ENCODE measurements around the gene TMEM237. TPM values are rescaled to one million over a fixed set of nuclear protein-coding genes. Genes with fewer than 3 reads are reported as not detected.

Gene TMEM237
- polyA plus RNA-seq, 1 experiment = 51.5 TPM

DNA sequence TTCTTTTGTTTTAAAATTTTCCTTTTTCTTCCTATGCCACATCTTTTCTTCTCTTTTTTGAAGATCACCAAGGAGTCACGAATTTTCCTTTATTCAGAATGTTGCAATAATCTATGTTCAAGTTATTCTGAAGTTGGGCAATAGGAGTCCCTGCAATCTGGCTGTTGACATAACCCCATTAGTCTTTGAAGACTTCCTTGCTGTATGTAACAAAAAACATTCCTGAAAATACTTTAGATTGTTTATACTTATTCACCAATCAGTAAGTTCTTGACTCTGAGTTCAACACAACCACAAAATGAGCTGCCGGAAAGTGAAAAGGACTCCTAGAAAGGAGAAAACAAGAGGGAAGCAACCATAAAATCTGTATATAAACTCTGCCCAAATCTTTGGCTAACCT lies 62.8 kb downstream of the TMEM237 start:
- POLR2A ChIA-PET = no interaction called here

DNA sequence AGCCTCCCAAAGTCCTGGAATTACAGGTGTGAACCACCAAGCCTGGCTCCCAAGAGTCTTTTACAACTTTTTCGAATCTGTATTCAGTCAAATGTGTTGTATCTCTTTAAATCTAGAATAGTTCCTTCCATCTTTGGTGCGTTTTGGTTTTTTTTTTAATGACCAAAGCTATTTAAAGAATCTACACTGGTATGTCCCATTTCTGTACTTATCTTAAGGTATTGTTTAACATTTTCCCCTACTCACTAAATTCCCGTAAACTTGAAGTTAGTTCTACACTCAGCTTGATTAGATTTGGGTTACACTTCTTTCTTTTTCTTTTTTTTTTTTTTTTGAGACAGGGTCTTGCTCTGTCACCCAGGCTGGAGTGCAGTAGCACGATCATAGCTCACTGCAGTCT lies 63.8 kb downstream of the TMEM237 start:
- no peak overlapping the region for H3K4me3 ChIP-seq (ENCODE audit: low read depth, low read length)
- CTCF ChIA-PET = interaction anchor here (0.7 kb wide), 1 partner anchor 64 kb away, joined by 5 read pairs; the partner anchor contains the start of gene TMEM237
- no peaks in the 10 kb centered on the region for H3K27me3 ChIP-seq (ENCODE audit: control insufficient read depth, insufficient read depth, low read length)
- TF ChIP-seq, protein P1, sequence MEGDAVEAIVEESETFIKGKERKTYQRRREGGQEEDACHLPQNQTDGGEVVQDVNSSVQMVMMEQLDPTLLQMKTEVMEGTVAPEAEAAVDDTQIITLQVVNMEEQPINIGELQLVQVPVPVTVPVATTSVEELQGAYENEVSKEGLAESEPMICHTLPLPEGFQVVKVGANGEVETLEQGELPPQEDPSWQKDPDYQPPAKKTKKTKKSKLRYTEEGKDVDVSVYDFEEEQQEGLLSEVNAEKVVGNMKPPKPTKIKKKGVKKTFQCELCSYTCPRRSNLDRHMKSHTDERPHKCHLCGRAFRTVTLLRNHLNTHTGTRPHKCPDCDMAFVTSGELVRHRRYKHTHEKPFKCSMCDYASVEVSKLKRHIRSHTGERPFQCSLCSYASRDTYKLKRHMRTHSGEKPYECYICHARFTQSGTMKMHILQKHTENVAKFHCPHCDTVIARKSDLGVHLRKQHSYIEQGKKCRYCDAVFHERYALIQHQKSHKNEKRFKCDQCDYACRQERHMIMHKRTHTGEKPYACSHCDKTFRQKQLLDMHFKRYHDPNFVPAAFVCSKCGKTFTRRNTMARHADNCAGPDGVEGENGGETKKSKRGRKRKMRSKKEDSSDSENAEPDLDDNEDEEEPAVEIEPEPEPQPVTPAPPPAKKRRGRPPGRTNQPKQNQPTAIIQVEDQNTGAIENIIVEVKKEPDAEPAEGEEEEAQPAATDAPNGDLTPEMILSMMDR (IDR thresholded peaks at IDR 0.05; ENCODE audit: low read depth, low read length) = no peak
- POLR2A ChIA-PET = interaction anchor here (0.7 kb wide), 1 partner anchor 575 kb away, joined by 4 read pairs; no protein-coding TSS in a partner anchor
- H3K9me3 ChIP-seq (ENCODE audit: control insufficient read depth, insufficient read depth, low read length) = no peaks in the 10 kb centered on the region
- peak overlapping the region; percentile 21 for H3K27ac ChIP-seq (ENCODE audit: low read depth, low read length)
- no peak for DNase-seq (ENCODE audit: low read depth, low spot score)

More for the DNA sequence above, 62.8 kb downstream of the TMEM237 start:
- Histone ChIP-seq H3K27ac (ENCODE audit: low read depth, low read length) (no peak overlapping the region), H3K27me3 (ENCODE audit: control insufficient read depth, insufficient read depth, low read length) (no peaks in the 10 kb centered on the region), H3K9me3 (ENCODE audit: control insufficient read depth, insufficient read depth, low read length) (no peaks in the 10 kb centered on the region), H3K4me3 (ENCODE audit: low read depth, low read length) (no peak overlapping the region)
- peak; percentile 66 for DNase-seq (ENCODE audit: low read depth, low spot score)
- CTCF ChIA-PET = no interaction called here
- TF ChIP-seq, protein P1 (IDR thresholded peaks at IDR 0.05; ENCODE audit: low read depth, low read length) = no peak

DNA sequence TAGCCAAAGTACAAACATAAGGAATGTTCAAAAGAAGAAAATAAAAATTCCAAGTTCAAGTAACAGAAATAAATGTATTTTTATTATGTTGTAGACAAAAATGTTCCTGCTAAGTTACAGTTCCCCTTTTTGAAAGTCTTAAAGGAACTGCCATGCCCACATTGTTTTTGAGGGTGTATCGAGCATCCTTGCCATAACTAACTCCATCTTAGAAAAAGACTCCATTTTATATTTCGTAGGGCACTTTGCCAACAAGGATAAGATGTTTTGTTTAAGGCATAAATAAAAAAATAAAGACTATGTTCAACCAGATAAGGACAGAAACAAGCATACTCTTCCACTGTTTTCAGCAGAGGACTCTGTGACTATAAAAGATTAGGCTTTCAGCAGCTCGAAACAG lies 67.3 kb downstream of the TMEM237 start:
- CTCF ChIA-PET = no interaction called here
- Histone ChIP-seq H3K4me3 (ENCODE audit: low read depth, low read length) (no peak overlapping the region), H3K27ac (ENCODE audit: low read depth, low read length) (no peak overlapping the region), H3K27me3 (ENCODE audit: control insufficient read depth, insufficient read depth, low read length) (no peaks in the 10 kb centered on the region), H3K9me3 (ENCODE audit: control insufficient read depth, insufficient read depth, low read length) (no peaks in the 10 kb centered on the region)
- POLR2A ChIA-PET = no interaction called here
- TF ChIP-seq, protein P1 (IDR thresholded peaks at IDR 0.05; ENCODE audit: low read depth, low read length) = no peak
- DNase-seq (ENCODE audit: low read depth, low spot score) = no peak

DNA sequence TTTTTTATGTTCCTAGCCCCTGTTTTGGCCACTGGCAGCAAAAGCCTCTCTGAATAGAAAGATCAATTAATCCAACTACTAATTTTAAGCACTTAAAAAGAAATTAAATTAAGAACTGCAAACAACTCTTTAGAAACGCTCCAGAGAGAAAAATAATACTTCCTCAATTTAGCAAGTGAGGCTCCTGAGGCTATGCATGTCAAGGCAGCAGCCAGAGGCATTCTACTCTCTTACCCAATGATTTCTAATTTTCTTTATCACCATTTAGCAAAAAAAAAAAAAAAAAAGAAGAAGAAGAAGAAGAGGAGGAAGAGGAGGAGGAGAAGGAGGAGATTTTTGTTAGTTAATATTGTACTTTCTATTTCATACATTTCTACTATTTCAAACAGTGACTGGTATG lies 68.5 kb downstream of the TMEM237 start:
- no peaks in the 10 kb centered on the region for H3K9me3 ChIP-seq (ENCODE audit: control insufficient read depth, insufficient read depth, low read length)
- CTCF ChIA-PET = no interaction called here
- no peak overlapping the region for H3K4me3 ChIP-seq (ENCODE audit: low read depth, low read length)
- H3K27ac ChIP-seq (ENCODE audit: low read depth, low read length) = no peak overlapping the region
- POLR2A ChIA-PET = no interaction called here
- DNase-seq (ENCODE audit: low read depth, low spot score) = no peak
- no peaks in the 10 kb centered on the region for H3K27me3 ChIP-seq (ENCODE audit: control insufficient read depth, insufficient read depth, low read length)
- TF ChIP-seq, protein P1 (IDR thresholded peaks at IDR 0.05; ENCODE audit: low read depth, low read length) = no peak

DNA sequence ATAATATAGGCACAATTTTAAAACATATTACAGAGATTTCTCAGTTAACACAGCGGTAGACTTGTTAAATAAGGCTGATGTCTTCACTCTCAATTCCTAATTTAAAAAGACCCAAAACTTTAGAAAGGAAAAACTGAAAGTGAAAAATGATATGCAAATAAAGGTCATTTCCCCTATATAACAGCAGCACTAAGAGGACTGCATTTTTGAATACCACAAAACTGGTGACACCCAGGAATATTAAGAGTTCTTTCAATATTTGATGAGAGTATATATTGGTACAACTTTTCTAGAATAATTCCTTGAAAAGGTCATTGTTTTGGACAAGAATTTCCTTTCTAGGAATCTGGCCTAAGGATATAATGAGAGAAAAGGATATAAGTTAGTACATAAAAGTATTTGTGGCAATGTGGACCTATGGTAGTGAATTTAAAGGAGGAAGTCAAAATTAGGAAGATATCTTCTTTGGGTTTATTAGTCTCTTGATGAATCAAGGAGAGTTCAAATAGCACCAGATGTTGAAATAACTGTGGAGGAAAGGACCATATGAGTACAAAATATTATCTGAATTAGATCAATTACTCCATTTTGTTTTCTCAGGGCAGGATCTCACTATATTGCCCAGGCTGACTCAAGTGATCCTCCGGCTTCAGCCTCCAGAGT lies 70.3 kb downstream of the TMEM237 start:
- DNase-seq (ENCODE audit: low read depth, low spot score) = no peak
- POLR2A ChIA-PET = no interaction called here
- CTCF ChIA-PET = no interaction called here
- Histone ChIP-seq H3K27me3 (ENCODE audit: control insufficient read depth, insufficient read depth, low read length) (no peaks in the 10 kb centered on the region), H3K4me3 (ENCODE audit: low read depth, low read length) (no peak overlapping the region), H3K27ac (ENCODE audit: low read depth, low read length) (no peak overlapping the region), H3K9me3 (ENCODE audit: control insufficient read depth, insufficient read depth, low read length) (no peaks in the 10 kb centered on the region)
- TF ChIP-seq, protein P1 (IDR thresholded peaks at IDR 0.05; ENCODE audit: low read depth, low read length) = no peak

Small RNA genes lying within 50 kb of the gene (small RNA-seq; reads per million reads assigned to genes)
- not detected for gene RNU6-651P (ENCODE audit: insufficient read length, low read depth)

Other genes starting within 250 kb of the TMEM237 start
- 32.7 and 38.4 TPM in 2 replicates for gene TRAK2, start 192.0 kb downstream of the TMEM237 start, polyA plus RNA-seq (2011; rRNA removed)
- 29.8 and 34.7 TPM in 2 replicates for gene STRADB, start 191.8 kb downstream of the TMEM237 start, polyA plus RNA-seq (2011; rRNA removed)
- gene MPP4, start 55.1 kb upstream of the TMEM237 start, polyA plus RNA-seq (2011; rRNA removed) = 8.6 and 9.1 TPM in 2 replicates
- gene ALS2, start 137.4 kb upstream of the TMEM237 start, polyA plus RNA-seq (2011; rRNA removed) = 21.9 and 23.5 TPM in 2 replicates
- 16.0 and 18.6 TPM in 2 replicates for gene CDK15, start 163.0 kb upstream of the TMEM237 start, polyA plus RNA-seq (2011; rRNA removed)

All from AG04450 (cell line).